ENCODE results near the gene ENAH. TPM values are rescaled to one million over a fixed set of nuclear protein-coding genes. Genes with fewer than 3 reads are reported as not detected.

The ENAH gene
- total RNA-seq, 2 experiments from 2014 or later = 0.84 to 1.1 TPM

GRCh38 chr1:225509376-225509707 is 143.6 kb downstream of the ENAH start:
- H3K27me3 Mint-ChIP-seq = no peaks in the 10 kb centered on the region
- H3K36me3 Mint-ChIP-seq = no peaks in the 10 kb centered on the region
- peaks cover 4% of the 10 kb centered on the region for H3K4me1 Mint-ChIP-seq
- H3K27ac Mint-ChIP-seq = no peak overlapping the region
- H3K9me3 Mint-ChIP-seq = no peaks in the 10 kb centered on the region
- no peak for DNase-seq
- H3K4me3 Mint-ChIP-seq = no peak overlapping the region

GRCh38 chr1:225508538-225509375 is 144.2 kb downstream of the ENAH start:
- Mint-ChIP-seq H3K36me3 (no peaks in the 10 kb centered on the region), H3K9me3 (no peaks in the 10 kb centered on the region), H3K27me3 (no peaks in the 10 kb centered on the region), H3K27ac (no peak overlapping the region), H3K4me3 (no peak overlapping the region), H3K4me1 (peaks cover 4% of the 10 kb centered on the region)
- DNase-seq = no peak

GRCh38 chr1:225506727-225507126 is 146.2 kb downstream of the ENAH start:
- Mint-ChIP-seq H3K4me3 (no peak overlapping the region), H3K4me1 (peaks cover 4% of the 10 kb centered on the region), H3K27me3 (no peaks in the 10 kb centered on the region), H3K9me3 (no peaks in the 10 kb centered on the region), H3K27ac (no peak overlapping the region), H3K36me3 (no peaks in the 10 kb centered on the region)
- DNase-seq = no peak

- no peak for DNase-seq
- no peak overlapping the region for H3K4me3 Mint-ChIP-seq
- no peaks in the 10 kb centered on the region for H3K36me3 Mint-ChIP-seq
- no peaks in the 10 kb centered on the region for H3K9me3 Mint-ChIP-seq
- H3K27ac Mint-ChIP-seq = no peak overlapping the region
- peaks cover 2% of the 10 kb centered on the region for H3K4me1 Mint-ChIP-seq
- H3K27me3 Mint-ChIP-seq = no peaks in the 10 kb centered on the region
These were observed 148.1 kb downstream of the ENAH start for GRCh38 chr1:225504776-225505175.

GRCh38 chr1:225500624-225501192 is 152.2 kb downstream of the ENAH start:
- Mint-ChIP-seq H3K27ac (no peak overlapping the region), H3K4me1 (peaks cover 11% of the 10 kb centered on the region), H3K27me3 (no peaks in the 10 kb centered on the region), H3K36me3 (no peaks in the 10 kb centered on the region), H3K9me3 (no peaks in the 10 kb centered on the region), H3K4me3 (no peak overlapping the region)
- no peak for DNase-seq

GRCh38 chr1:225498549-225499136 is 154.3 kb downstream of the ENAH start:
- H3K27me3 Mint-ChIP-seq = no peaks in the 10 kb centered on the region
- H3K27ac Mint-ChIP-seq = no peak overlapping the region
- H3K9me3 Mint-ChIP-seq = no peaks in the 10 kb centered on the region
- H3K36me3 Mint-ChIP-seq = no peaks in the 10 kb centered on the region
- no peak overlapping the region for H3K4me3 Mint-ChIP-seq
- peaks cover 17% of the 10 kb centered on the region for H3K4me1 Mint-ChIP-seq
- DNase-seq = no peak

GRCh38 chr1:225494789-225495359 is 158.0 kb downstream of the ENAH start:
- H3K4me1 Mint-ChIP-seq = peaks cover 17% of the 10 kb centered on the region
- no peaks in the 10 kb centered on the region for H3K36me3 Mint-ChIP-seq
- no peak overlapping the region for H3K4me3 Mint-ChIP-seq
- no peak overlapping the region for H3K27ac Mint-ChIP-seq
- H3K27me3 Mint-ChIP-seq = no peaks in the 10 kb centered on the region
- H3K9me3 Mint-ChIP-seq = no peaks in the 10 kb centered on the region
- no peak for DNase-seq

- Mint-ChIP-seq H3K27me3 (no peaks in the 10 kb centered on the region), H3K4me3 (no peak overlapping the region), H3K36me3 (no peaks in the 10 kb centered on the region), H3K27ac (no peak overlapping the region), H3K9me3 (no peaks in the 10 kb centered on the region), H3K4me1 (peaks cover 16% of the 10 kb centered on the region)
- DNase-seq = no peak
These were observed 159.2 kb downstream of the ENAH start for GRCh38 chr1:225493591-225494246.

GRCh38 chr1:225488676-225489075 is 164.2 kb downstream of the ENAH start:
- H3K36me3 Mint-ChIP-seq = no peaks in the 10 kb centered on the region
- no peaks in the 10 kb centered on the region for H3K9me3 Mint-ChIP-seq
- no peak for DNase-seq
- no peak overlapping the region for H3K4me3 Mint-ChIP-seq
- no peaks in the 10 kb centered on the region for H3K27me3 Mint-ChIP-seq
- H3K4me1 Mint-ChIP-seq = no peaks in the 10 kb centered on the region
- no peak overlapping the region for H3K27ac Mint-ChIP-seq

GRCh38 chr1:225486856-225487255 is 166.1 kb downstream of the ENAH start:
- no peak for DNase-seq
- Mint-ChIP-seq H3K27me3 (no peaks in the 10 kb centered on the region), H3K9me3 (no peaks in the 10 kb centered on the region), H3K36me3 (no peaks in the 10 kb centered on the region), H3K4me1 (no peaks in the 10 kb centered on the region), H3K4me3 (no peak overlapping the region), H3K27ac (no peak overlapping the region)

- H3K4me3 Mint-ChIP-seq = no peak overlapping the region
- no peaks in the 10 kb centered on the region for H3K4me1 Mint-ChIP-seq
- no peaks in the 10 kb centered on the region for H3K36me3 Mint-ChIP-seq
- no peak for DNase-seq
- no peak overlapping the region for H3K27ac Mint-ChIP-seq
- no peaks in the 10 kb centered on the region for H3K9me3 Mint-ChIP-seq
- no peaks in the 10 kb centered on the region for H3K27me3 Mint-ChIP-seq
These were observed 166.9 kb downstream of the ENAH start for GRCh38 chr1:225485991-225486530.

GRCh38 chr1:225485226-225485625 is 167.7 kb downstream of the ENAH start:
- Mint-ChIP-seq H3K9me3 (no peaks in the 10 kb centered on the region), H3K27me3 (no peaks in the 10 kb centered on the region), H3K27ac (no peak overlapping the region)

GRCh38 chr1:225484657-225485214 is 168.2 kb downstream of the ENAH start:
- Mint-ChIP-seq H3K9me3 (no peaks in the 10 kb centered on the region), H3K4me1 (peaks cover 3% of the 10 kb centered on the region), H3K27me3 (no peaks in the 10 kb centered on the region), H3K36me3 (no peaks in the 10 kb centered on the region), H3K4me3 (no peak overlapping the region), H3K27ac (no peak overlapping the region)
- no peak for DNase-seq

More at GRCh38 chr1:225485226-225485625, 167.7 kb downstream of the ENAH start:
- no peaks in the 10 kb centered on the region for H3K36me3 Mint-ChIP-seq
- peaks cover 3% of the 10 kb centered on the region for H3K4me1 Mint-ChIP-seq
- DNase-seq = no peak
- no peak overlapping the region for H3K4me3 Mint-ChIP-seq

GRCh38 chr1:225483818-225484656 is 168.9 kb downstream of the ENAH start:
- H3K27me3 Mint-ChIP-seq = no peaks in the 10 kb centered on the region
- H3K4me1 Mint-ChIP-seq = peaks cover 3% of the 10 kb centered on the region
- H3K9me3 Mint-ChIP-seq = no peaks in the 10 kb centered on the region
- DNase-seq = no peak
- no peak overlapping the region for H3K27ac Mint-ChIP-seq
- no peaks in the 10 kb centered on the region for H3K36me3 Mint-ChIP-seq
- no peak overlapping the region for H3K4me3 Mint-ChIP-seq
